GM19438 (cell line): ENCODE measurements around the gene NDST4.
A peak's percentile ranks its signal among the peaks of the same experiment; 100 is the strongest.

Source experiments
- ATAC-seq: cut with Tn5 transposase; IDR thresholded peaks from one replicate; pipeline ENCODE4 v1.9.1; 2021; ENCODE audit warnings: low read depth; ENCODE audit not compliant: unreplicated experiment

The NDST4 gene

DNA sequence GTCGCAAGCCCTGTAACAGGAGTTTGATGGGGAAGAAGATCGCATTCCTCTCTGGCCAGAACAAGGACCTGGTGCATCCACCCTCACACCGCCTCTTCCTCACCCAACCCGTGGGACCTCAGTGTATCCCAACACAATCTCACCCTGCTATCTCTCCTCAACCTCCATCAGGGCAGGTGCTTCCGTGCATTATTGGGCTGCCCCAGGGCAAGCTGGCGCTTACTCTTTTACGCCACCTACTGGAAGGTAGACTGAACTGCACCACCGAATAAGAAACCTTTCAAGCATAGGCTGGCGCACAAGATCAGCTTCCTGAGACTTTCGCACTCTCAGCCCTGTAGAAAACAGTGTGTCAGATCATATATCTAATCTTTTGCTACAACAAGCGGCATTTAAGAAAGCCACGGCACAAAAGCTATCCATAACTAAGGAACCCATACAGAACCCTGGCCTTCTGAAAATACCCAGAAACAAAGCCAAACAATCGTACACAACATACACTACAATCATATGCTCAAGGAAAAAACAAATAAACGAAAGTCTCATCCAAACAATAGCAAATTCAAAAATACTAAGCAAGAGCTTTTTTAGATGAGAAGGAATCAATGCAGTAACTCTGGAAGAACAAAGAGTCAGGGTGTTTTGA, 305.5 kb downstream of the NDST4 start:
- peak; percentile 97 for ATAC-seq

DNA sequence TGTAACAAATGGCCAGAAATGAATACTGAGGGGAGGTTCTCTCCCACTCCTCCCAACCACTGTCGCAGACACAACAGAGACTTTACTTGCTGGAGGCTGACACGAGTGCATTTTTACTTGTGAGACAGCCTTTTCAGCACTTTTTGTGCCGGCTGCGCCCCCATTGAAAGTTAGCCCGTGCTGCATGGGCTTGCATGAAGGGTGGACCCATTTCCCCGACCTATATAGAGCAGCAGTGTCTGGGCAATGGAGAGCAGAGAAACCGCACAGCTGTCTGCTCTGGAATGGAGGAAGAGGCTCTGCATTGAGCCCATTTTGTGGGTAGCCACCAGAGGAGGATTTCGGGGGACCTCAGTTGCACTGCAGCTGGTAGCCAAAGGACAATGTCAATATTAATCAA, 306.1 kb downstream of the NDST4 start:
- ATAC-seq = peak; percentile 15

DNA sequence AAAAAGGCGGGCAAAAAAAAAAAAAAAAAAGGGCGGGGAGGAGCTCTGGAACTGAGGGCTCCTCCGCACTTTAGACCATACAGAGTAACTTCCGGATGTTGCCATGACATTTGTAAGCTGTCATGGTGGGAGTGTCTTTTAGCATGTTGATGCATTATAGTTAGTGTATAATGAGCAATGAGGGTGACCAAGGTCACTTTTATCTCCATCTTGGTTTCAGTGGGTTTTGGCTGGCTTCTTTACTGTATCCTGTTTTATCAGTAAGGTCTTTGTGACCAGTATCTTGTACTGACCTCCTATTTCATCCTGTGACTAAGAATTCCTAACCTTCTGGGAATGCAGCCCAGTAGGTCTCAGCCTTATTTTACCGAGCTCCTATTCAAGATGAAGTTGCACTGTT, 321.4 kb downstream of the NDST4 start:
- no peak for ATAC-seq

DNA sequence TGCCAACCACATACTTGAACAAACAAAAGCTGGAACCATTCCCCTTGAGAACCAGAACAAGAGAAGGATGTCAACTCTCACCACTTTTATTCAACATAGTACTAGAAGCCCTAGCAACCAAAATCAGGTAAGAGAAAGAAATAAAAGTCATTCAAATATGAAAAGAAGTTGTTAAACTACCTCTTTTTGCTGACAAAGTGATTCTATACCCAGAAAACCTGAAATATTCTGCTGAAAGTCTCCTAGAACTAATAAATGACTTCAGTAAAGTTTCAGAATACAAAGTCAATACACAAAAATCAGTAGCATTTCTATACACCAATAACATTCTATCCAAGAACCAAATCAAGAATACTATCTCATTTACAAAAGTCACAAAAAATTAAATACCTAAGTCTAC, 327.9 kb downstream of the NDST4 start:
- ATAC-seq = no peak

DNA sequence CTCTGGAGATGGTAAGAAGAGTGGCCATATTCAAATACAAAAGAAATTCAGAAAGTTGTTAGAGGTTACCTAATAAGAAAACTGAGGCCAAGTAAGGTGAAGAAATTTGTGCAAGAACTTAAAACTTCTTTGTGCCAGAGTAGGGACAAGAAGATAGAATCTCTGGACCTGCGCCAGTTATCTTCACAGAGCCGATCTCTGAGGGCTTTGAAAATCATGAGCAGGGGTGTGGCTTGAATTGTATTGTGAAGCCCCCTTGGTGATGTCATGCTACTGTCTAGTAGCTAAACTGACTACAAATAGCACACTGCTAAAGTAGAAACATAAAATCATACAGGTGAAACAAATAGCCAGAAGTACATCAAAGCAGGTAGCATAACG, 330.2 kb downstream of the NDST4 start:
- ATAC-seq = no peak

DNA sequence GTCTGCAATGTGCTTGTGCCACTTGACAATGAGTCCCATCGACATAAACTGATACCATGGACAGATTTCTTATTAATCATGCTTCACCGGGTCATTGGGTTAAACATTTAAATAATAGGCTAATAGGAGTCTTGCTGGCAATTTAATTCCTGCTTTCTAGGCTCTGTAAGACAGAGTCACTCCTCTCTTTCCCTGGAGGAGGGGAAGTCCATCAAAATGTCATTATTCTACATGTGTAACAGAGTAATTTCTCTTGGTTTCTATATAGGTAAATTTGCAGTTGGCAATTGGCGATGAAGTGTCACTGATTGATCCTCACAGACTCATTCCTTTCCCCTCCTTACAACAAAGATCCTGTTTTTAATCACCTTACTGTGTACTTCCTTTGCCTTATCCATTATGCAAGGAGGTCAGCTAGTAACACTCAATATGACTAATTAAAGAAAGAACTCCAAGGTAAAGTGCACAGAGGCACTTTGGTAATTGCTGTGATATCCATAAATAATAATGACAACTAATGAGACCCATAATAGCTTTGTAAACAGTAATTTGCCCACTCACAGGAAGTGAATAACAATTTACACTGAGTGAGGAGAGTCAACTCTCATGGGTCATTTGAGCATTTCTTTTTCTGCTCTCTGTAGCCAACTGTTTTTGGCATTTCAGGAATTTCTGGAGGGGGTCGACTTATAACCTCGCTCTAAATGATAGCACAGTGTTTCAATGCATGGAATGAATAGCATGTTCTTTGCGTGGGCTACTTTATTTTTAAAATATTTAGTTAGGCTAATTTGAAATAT, 330.8 kb downstream of the NDST4 start:
- no peak for ATAC-seq

DNA sequence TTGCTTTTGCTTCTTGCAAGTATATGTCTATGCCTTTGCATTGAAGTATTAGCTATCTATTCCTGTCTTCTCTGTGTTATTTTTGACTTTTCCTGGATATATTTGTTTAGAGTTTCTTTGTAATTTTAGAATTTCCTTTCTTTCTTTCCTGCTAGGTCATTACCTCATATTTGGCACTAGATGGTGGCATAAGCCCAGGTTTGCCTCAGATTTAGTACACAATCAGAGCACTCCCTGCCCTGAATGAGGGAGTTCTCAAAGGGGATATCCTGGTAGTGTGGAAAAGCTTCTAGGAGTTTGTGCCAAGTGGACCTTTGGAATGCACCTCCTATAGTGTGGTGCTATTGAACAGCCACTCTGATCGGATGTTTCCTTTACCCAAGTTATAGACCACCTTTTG, 333.2 kb downstream of the NDST4 start:
- no peak for ATAC-seq
